HEK293 (cell line): ENCODE data around the gene NCLN.

Source experiments
- CTCF ChIA-PET: fragments of 350-600 bp; formaldehyde crosslinking; extraction: SDS; loops from one replicate; lab custom pipeline; 2021; ENCODE audit warnings: antibody characterized with exemption; lab: Yijun Ruan, JAX
- POLR2A ChIA-PET: fragments of 300-600 bp; formaldehyde crosslinking; extraction: SDS; loops from one replicate; lab custom pipeline; 2020; ENCODE audit warnings: antibody characterized with exemption, inconsistent platforms; lab: Yijun Ruan, JAX
- H3K27ac ChIP-seq: fragments of 200-500 bp; sonication (Bioruptor generic); 2 replicates; pipeline ENCODE4 v1.5.1; 2014; ENCODE audit warnings: low read depth, low read length, control low read depth, inconsistent platforms; ENCODE audit errors: extremely low read depth
- H3K36me3 ChIP-seq, 2 experiments: fragments of 200-500 bp in 1 of 2; sonication (Bioruptor generic) in 1 of 2; 1 replicate in 1 of 2; 2 replicates in 1 of 2; pipeline ENCODE4 v1.5.1; 2014 to 2017; ENCODE audit warnings: inconsistent platforms in 2 of 2, low read length in 2 of 2; ENCODE audit not compliant: control insufficient read depth in 2 of 2, insufficient read depth in 1 of 2
- H3K4me1 ChIP-seq: fragments of 200-500 bp; sonication (Bioruptor generic); 2 replicates; pipeline ENCODE4 v1.5.1; 2014; ENCODE audit warnings: mild to moderate bottlenecking, low read length, inconsistent platforms; ENCODE audit not compliant: control insufficient read depth, insufficient read depth
- H3K4me3 ChIP-seq: 2 replicates; pipeline ENCODE4 v1.5.1; 2011; ENCODE audit warnings: low read depth, mild to moderate bottlenecking, control low read depth, low read length, moderate library complexity
- H3K9me3 ChIP-seq: fragments of 200-500 bp; sonication (Bioruptor generic); 2 replicates; pipeline ENCODE4 v1.5.1; 2014; ENCODE audit warnings: low read depth, low read length, inconsistent platforms; ENCODE audit not compliant: control insufficient read depth, insufficient read depth
- EGR2 ChIP-seq: fragments of 450-650 bp; formaldehyde crosslinking; IDR thresholded peaks from 2 replicates; pipeline ENCODE4 v1.5.1; 2016; ENCODE audit warnings: low read depth, missing biosample characterization, missing genetic modification characterization
- GLI2 ChIP-seq: fragments of 450-650 bp; formaldehyde crosslinking; IDR thresholded peaks from 2 replicates; pipeline ENCODE4; 2017; ENCODE audit warnings: missing biosample characterization, missing genetic modification characterization, low read depth, borderline replicate concordance
- GLIS1 ChIP-seq: fragments of 450-650 bp; formaldehyde crosslinking; IDR thresholded peaks from 2 replicates; pipeline ENCODE4 v1.5.1; 2016; ENCODE audit warnings: missing biosample characterization, missing genetic modification characterization
- GLIS2 ChIP-seq: fragments of 450-650 bp; formaldehyde crosslinking; IDR thresholded peaks from 2 replicates; pipeline ENCODE4 v1.5.1; 2016; ENCODE audit warnings: missing biosample characterization, missing genetic modification characterization
- KLF10 ChIP-seq: fragments of 450-650 bp; IDR thresholded peaks from 2 replicates; pipeline ENCODE4 v1.5.1; 2018; ENCODE audit warnings: missing biosample characterization, mild to moderate bottlenecking, missing genetic modification characterization
- PRDM6 ChIP-seq: fragments of 450-650 bp; formaldehyde crosslinking; IDR thresholded peaks from 2 replicates; pipeline ENCODE4 v1.5.1; 2017; ENCODE audit warnings: missing biosample characterization, missing genetic modification characterization
- SCRT1 ChIP-seq: fragments of 450-650 bp; formaldehyde crosslinking; IDR thresholded peaks from 2 replicates; pipeline ENCODE4 v1.5.1; 2016; ENCODE audit warnings: missing biosample characterization, missing genetic modification characterization, borderline replicate concordance
- ZBTB1 ChIP-seq: fragments of 450-650 bp; formaldehyde crosslinking; IDR thresholded peaks from 2 replicates; pipeline ENCODE4 v1.5.1; 2016; ENCODE audit warnings: missing biosample characterization, missing genetic modification characterization
- ZBTB17 ChIP-seq: fragments of 450-650 bp; formaldehyde crosslinking; IDR thresholded peaks from 2 replicates; pipeline ENCODE4 v1.5.1; 2016; ENCODE audit warnings: missing biosample characterization, missing genetic modification characterization
- ZBTB49 ChIP-seq: fragments of 450-650 bp; formaldehyde crosslinking; IDR thresholded peaks from 2 replicates; pipeline ENCODE4 v1.5.1; 2016; ENCODE audit warnings: missing biosample characterization, missing genetic modification characterization, low read depth
- ZFP69B ChIP-seq: fragments of 450-650 bp; formaldehyde crosslinking; IDR thresholded peaks from 2 replicates; pipeline ENCODE4 v1.5.1; 2016; ENCODE audit warnings: missing biosample characterization, missing genetic modification characterization
- ZIC2 ChIP-seq: fragments of 450-650 bp; formaldehyde crosslinking; IDR thresholded peaks from 2 replicates; pipeline ENCODE4 v1.5.1; 2016; ENCODE audit warnings: missing biosample characterization, missing genetic modification characterization
- ZNF133 ChIP-seq: fragments of 450-650 bp; formaldehyde crosslinking; IDR thresholded peaks from 2 replicates; pipeline ENCODE4 v1.5.1; 2016; ENCODE audit warnings: missing biosample characterization, missing genetic modification characterization
- ZNF155 ChIP-seq: fragments of 450-650 bp; formaldehyde crosslinking; IDR thresholded peaks from 2 replicates; pipeline ENCODE4 v1.5.1; 2016; ENCODE audit warnings: missing biosample characterization, missing genetic modification characterization
- ZNF302 ChIP-seq: fragments of 450-650 bp; formaldehyde crosslinking; IDR thresholded peaks from 2 replicates; pipeline ENCODE4 v1.5.1; 2016; ENCODE audit warnings: missing biosample characterization, missing genetic modification characterization, low read depth
- ZNF324 ChIP-seq: fragments of 450-650 bp; formaldehyde crosslinking; IDR thresholded peaks from 2 replicates; pipeline ENCODE4 v1.5.1; 2016; ENCODE audit warnings: missing biosample characterization, missing genetic modification characterization
- ZNF335 ChIP-seq: fragments of 450-650 bp; formaldehyde crosslinking; conservative IDR thresholded peaks from 2 replicates; pipeline ENCODE4 v1.5.1; 2016; ENCODE audit warnings: missing biosample characterization, missing genetic modification characterization
- ZNF416 ChIP-seq: fragments of 450-650 bp; formaldehyde crosslinking; IDR thresholded peaks from 2 replicates; pipeline ENCODE4 v1.5.1; 2016; ENCODE audit warnings: missing biosample characterization, missing genetic modification characterization
- ZNF521 ChIP-seq: fragments of 450-650 bp; formaldehyde crosslinking; IDR thresholded peaks from 2 replicates; pipeline ENCODE4 v1.5.1; 2017; ENCODE audit warnings: missing biosample characterization, mild to moderate bottlenecking, missing genetic modification characterization
- ZNF544 ChIP-seq: fragments of 450-650 bp; formaldehyde crosslinking; IDR thresholded peaks from 2 replicates; pipeline ENCODE4 v1.5.0; 2017; ENCODE audit warnings: missing biosample characterization, missing genetic modification characterization
- ZNF555 ChIP-seq: fragments of 450-650 bp; formaldehyde crosslinking; conservative IDR thresholded peaks from 2 replicates; pipeline ENCODE4 v1.5.1; 2017; ENCODE audit warnings: missing biosample characterization, mild to moderate bottlenecking, missing genetic modification characterization, inconsistent platforms
- ZNF561 ChIP-seq: fragments of 450-650 bp; IDR thresholded peaks from 2 replicates; pipeline ENCODE4 v1.5.1; 2018; ENCODE audit warnings: missing biosample characterization, missing genetic modification characterization, borderline replicate concordance
- ZNF596 ChIP-seq: fragments of 450-650 bp; IDR thresholded peaks from 2 replicates; pipeline ENCODE4 v1.5.0; 2018; ENCODE audit warnings: missing biosample characterization, mild to moderate bottlenecking, missing genetic modification characterization, moderate library complexity
- ZNF621 ChIP-seq: fragments of 450-650 bp; formaldehyde crosslinking; IDR thresholded peaks from 2 replicates; pipeline ENCODE4 v1.5.1; 2017; ENCODE audit warnings: missing biosample characterization, missing genetic modification characterization
- ZNF660 ChIP-seq: fragments of 450-650 bp; IDR thresholded peaks from 2 replicates; pipeline ENCODE4 v1.5.1; 2018; ENCODE audit warnings: missing biosample characterization, mild to moderate bottlenecking, missing genetic modification characterization
- ZNF692 ChIP-seq: fragments of 450-650 bp; formaldehyde crosslinking; IDR thresholded peaks from 2 replicates; pipeline ENCODE4 v1.5.1; 2016; ENCODE audit warnings: missing biosample characterization, missing genetic modification characterization

Gene NCLN

GRCh38 chr19:3189702-3190469, 4.2 kb downstream of the NCLN start:
- POLR2A ChIA-PET, result no interaction called here
- TF ChIP-seq GLIS2 (0 out of 2 replicates have a peak, but pooled peaks have one; percentile 24), ZIC2 (tag by site-specific recombination) (peak; percentile 74), GLIS1 (tag by site-specific recombination) (peak; percentile 86), ZNF521 (tag by site-specific recombination) (no peak), ZNF335 (tag by site-specific recombination) (no peak)
- TF ChIP-seq, all 188 proteins: peak for 3
- CTCF ChIA-PET, result interaction anchor here (0.6 to 0.7 kb wide), 2 partner anchors 227 to 599 kb away, joined by 3 read pairs; no protein-coding TSS in a partner anchor
- no peaks in the 10 kb centered on the region for H3K9me3 ChIP-seq
- H3K27ac ChIP-seq, result no peak overlapping the region
- H3K4me3 ChIP-seq, result no peak overlapping the region
- H3K36me3 ChIP-seq, result peaks cover 0 to 48% of the 10 kb centered on the region in 2 experiments; a peak in 2 of 3 replicates
- peaks cover 5% of the 10 kb centered on the region for H3K4me1 ChIP-seq

GRCh38 chr19:3190470-3190770, 4.7 kb downstream of the NCLN start:
- no peak overlapping the region for H3K4me3 ChIP-seq
- H3K4me1 ChIP-seq, result peaks cover 5% of the 10 kb centered on the region
- CTCF ChIA-PET, result interaction anchor here (0.6 kb wide), 1 partner anchor 228 kb away, joined by 3 read pairs; no protein-coding TSS in a partner anchor
- no peak overlapping the region for H3K27ac ChIP-seq
- no peak for TF ChIP-seq ZNF324 (tag by site-specific recombination)
- no peak for TF ChIP-seq ZNF302 (tag by site-specific recombination)
- no peak for TF ChIP-seq ZNF596 (tag by site-specific recombination)
- TF ChIP-seq ZNF621, result no peak
- no peak for TF ChIP-seq PRDM6 (tag by site-specific recombination)
- no peak for TF ChIP-seq ZFP69B (tag by site-specific recombination)
- no peak for TF ChIP-seq ZNF660 (tag by site-specific recombination)
- TF ChIP-seq ZNF416, result no peak
- TF ChIP-seq GLI2, result no peak
- TF ChIP-seq EGR2 (tag by site-specific recombination), result no peak
- no peak for TF ChIP-seq ZBTB1 (tag by site-specific recombination)
- H3K9me3 ChIP-seq, result no peaks in the 10 kb centered on the region
- POLR2A ChIA-PET, result no interaction called here
- H3K36me3 ChIP-seq, result peaks cover 0 to 48% of the 10 kb centered on the region in 2 experiments; a peak in 2 of 3 replicates

- Histone ChIP-seq H3K4me3 (no peak overlapping the region), H3K9me3 (no peaks in the 10 kb centered on the region), H3K4me1 (peaks cover 5% of the 10 kb centered on the region), H3K27ac (no peak overlapping the region), H3K36me3 (peaks cover 0 to 54% of the 10 kb centered on the region in 2 experiments; a peak in 2 of 3 replicates)
- ChIA-PET POLR2A (no interaction called here), CTCF (interaction anchor here (0.6 kb wide), 1 partner anchor 229 kb away, joined by 3 read pairs; no protein-coding TSS in a partner anchor)
- no peak for TF ChIP-seq ZNF302 (tag by site-specific recombination)
- TF ChIP-seq GLIS1 (tag by site-specific recombination), result no peak
- no peak for TF ChIP-seq ZNF544 (tag by site-specific recombination)
- TF ChIP-seq ZBTB17 (tag by site-specific recombination), result no peak
- no peak for TF ChIP-seq ZNF133 (tag by site-specific recombination)
- no peak for TF ChIP-seq ZBTB49 (tag by site-specific recombination)
- TF ChIP-seq ZNF561 (tag by site-specific recombination), result no peak
- TF ChIP-seq KLF10 (tag by site-specific recombination), result no peak
- TF ChIP-seq ZNF155 (tag by site-specific recombination), result no peak
- 0 out of 2 replicates have a peak, but pooled peaks have one; percentile 47 for TF ChIP-seq SCRT1
- TF ChIP-seq ZNF555 (tag by site-specific recombination), result no peak
- no peak for TF ChIP-seq ZNF692 (tag by site-specific recombination)
These were observed 5.4 kb downstream of the NCLN start for GRCh38 chr19:3190921-3191805.
